ENCODE data around the gene OR6J1. TPM values are rescaled to one million over a fixed set of nuclear protein-coding genes. Genes with fewer than 3 reads are reported as not detected.
"Not testable (repeated sequence)": the region's sequence is repeated elsewhere in the genome, so short reads cannot be mapped to it uniquely, and the experiment has no call there.

The OR6J1 gene
- total RNA-seq, 4 donors from 2014 or later = 0.12 TPM; not detected in 3

DNA sequence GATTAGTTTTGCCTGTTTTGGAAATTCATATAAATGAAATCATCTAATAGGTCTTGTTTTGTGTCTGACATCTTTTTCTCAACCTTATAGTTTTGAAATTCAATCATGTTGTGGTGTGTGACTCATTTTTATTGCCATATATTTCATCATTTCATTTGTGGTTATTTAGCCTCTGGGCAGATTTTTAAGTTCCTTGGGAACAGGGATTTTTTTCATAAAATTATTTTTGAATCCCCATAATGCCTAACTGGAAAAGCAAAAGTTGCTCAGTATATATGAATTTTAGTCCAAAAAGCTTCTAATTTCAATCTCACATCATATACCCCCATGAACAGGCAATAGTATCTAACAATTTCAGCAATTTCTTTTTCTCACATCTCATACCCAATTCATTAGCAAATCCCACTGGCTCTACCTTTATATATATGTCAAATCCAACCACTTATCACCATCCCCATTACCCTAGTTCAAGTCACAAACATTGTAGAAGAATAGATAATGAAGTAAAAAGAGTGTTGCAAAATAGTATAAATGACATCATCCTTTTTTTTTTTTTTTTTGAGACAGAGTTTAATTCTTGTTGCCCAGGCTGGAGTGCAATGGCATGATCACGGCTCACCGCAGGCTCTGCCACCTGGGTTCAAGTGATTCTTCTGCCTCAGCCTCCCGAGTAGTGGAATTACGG is 2.6 kb upstream of the OR6J1 start:
- TF ChIP-seq EP300 (IDR thresholded peaks at IDR 0.05) = no peak
- H3K4me1 ChIP-seq = no peaks in the 10 kb centered on the region
- H3K4me3 ChIP-seq = no peak overlapping the region
- no peaks in the 10 kb centered on the region for H3K27me3 ChIP-seq
- H3K9me3 ChIP-seq = no peaks in the 10 kb centered on the region
- no peak overlapping the region for H3K27ac ChIP-seq
- no peaks in the 10 kb centered on the region for H3K36me3 ChIP-seq
- 81 to 96% methylated on average over 3 to 4 of the region's 4 CpGs for WGBS, 2 donors (ENCODE audit: low coverage in 1 of 2)
- no peak for ATAC-seq

GRCh38 chr14:22641846-22642245 is 2.3 kb downstream of the OR6J1 start:
- ATAC-seq = no peak
- no peaks in the 10 kb centered on the region for H3K36me3 ChIP-seq
- no peak overlapping the region for H3K27ac ChIP-seq
- H3K9me3 ChIP-seq = no peaks in the 10 kb centered on the region
- no peaks in the 10 kb centered on the region for H3K4me1 ChIP-seq
- H3K4me3 ChIP-seq = no peak overlapping the region
- WGBS, 2 donors (ENCODE audit: low coverage in 1 of 2) = 42 to 52% methylated on average over 2 to 3 of the region's 3 CpGs
- TF ChIP-seq POLR2A (IDR thresholded peaks at IDR 0.05) (no peak), POLR2AphosphoS5 (IDR thresholded peaks at IDR 0.05) (no peak), EP300 (IDR thresholded peaks at IDR 0.05) (no peak)
- TF ChIP-seq, protein P1, sequence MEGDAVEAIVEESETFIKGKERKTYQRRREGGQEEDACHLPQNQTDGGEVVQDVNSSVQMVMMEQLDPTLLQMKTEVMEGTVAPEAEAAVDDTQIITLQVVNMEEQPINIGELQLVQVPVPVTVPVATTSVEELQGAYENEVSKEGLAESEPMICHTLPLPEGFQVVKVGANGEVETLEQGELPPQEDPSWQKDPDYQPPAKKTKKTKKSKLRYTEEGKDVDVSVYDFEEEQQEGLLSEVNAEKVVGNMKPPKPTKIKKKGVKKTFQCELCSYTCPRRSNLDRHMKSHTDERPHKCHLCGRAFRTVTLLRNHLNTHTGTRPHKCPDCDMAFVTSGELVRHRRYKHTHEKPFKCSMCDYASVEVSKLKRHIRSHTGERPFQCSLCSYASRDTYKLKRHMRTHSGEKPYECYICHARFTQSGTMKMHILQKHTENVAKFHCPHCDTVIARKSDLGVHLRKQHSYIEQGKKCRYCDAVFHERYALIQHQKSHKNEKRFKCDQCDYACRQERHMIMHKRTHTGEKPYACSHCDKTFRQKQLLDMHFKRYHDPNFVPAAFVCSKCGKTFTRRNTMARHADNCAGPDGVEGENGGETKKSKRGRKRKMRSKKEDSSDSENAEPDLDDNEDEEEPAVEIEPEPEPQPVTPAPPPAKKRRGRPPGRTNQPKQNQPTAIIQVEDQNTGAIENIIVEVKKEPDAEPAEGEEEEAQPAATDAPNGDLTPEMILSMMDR (IDR thresholded peaks at IDR 0.05) = no peak
- H3K27me3 ChIP-seq = no peaks in the 10 kb centered on the region

GRCh38 chr14:22640192-22640591 is 4.0 kb downstream of the OR6J1 start:
- H3K36me3 ChIP-seq = no peaks in the 10 kb centered on the region

DNA sequence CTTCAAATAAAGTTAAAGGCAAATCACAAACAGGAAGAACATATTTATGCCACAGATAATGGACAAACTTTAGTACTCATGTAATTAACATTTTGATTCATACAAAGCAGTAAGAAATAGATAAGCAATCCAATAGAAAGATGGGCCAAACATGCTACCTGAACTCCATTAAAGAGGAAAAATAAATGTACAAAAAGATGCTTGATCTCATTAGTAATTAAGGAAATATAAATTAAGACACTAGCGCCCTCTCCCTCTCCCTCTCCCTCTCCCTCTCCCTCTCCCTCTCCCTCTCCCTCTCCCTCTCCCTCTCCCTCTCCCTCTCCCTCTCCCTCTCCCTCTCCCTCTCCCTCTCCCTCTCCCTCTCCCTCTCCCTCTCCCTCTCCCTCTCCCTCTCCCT is 8.2 kb downstream of the OR6J1 start:
- not testable (repeated sequence) for H3K4me1 ChIP-seq, H3K9me3 ChIP-seq, ATAC-seq, H3K27me3 ChIP-seq, H3K4me3 ChIP-seq, H3K27ac ChIP-seq, H3K36me3 ChIP-seq
- 33% methylated on average over 1 of the region's 1 CpG; no CpG with 5 or more reads in 1 of the 2 donors for WGBS, 2 donors (ENCODE audit: low coverage in 1 of 2)

More at GRCh38 chr14:22640192-22640591, 4.0 kb downstream of the OR6J1 start:
- Histone ChIP-seq H3K27me3 (no peaks in the 10 kb centered on the region), H3K27ac (no peak overlapping the region), H3K4me3 (no peak overlapping the region), H3K4me1 (no peaks in the 10 kb centered on the region), H3K9me3 (no peaks in the 10 kb centered on the region)
- no peak for TF ChIP-seq POLR2A (IDR thresholded peaks at IDR 0.05)
- TF ChIP-seq EP300 (IDR thresholded peaks at IDR 0.05) = no peak
- TF ChIP-seq, protein P1 (IDR thresholded peaks at IDR 0.05) = no peak
- TF ChIP-seq POLR2AphosphoS5 (IDR thresholded peaks at IDR 0.05) = no peak
- ATAC-seq = no peak

GRCh38 chr14:22634233-22634900 is 9.8 kb downstream of the OR6J1 start:
- Histone ChIP-seq H3K27me3 (no peaks in the 10 kb centered on the region), H3K4me1 (no peaks in the 10 kb centered on the region), H3K4me3 (no peak overlapping the region), H3K27ac (no peak overlapping the region), H3K36me3 (no peaks in the 10 kb centered on the region), H3K9me3 (no peaks in the 10 kb centered on the region)
- ATAC-seq = no peak
- TF ChIP-seq POLR2A (IDR thresholded peaks at IDR 0.05) (no peak), EP300 (IDR thresholded peaks at IDR 0.05) (no peak), POLR2AphosphoS5 (IDR thresholded peaks at IDR 0.05) (no peak)
- TF ChIP-seq, protein P1 (IDR thresholded peaks at IDR 0.05) = no peak
- whole genome bisulfite sequencing, 2 donors (ENCODE audit: low coverage in 1 of 2) = 72 to 89% methylated on average over 5 to 8 of the region's 8 CpGs

DNA sequence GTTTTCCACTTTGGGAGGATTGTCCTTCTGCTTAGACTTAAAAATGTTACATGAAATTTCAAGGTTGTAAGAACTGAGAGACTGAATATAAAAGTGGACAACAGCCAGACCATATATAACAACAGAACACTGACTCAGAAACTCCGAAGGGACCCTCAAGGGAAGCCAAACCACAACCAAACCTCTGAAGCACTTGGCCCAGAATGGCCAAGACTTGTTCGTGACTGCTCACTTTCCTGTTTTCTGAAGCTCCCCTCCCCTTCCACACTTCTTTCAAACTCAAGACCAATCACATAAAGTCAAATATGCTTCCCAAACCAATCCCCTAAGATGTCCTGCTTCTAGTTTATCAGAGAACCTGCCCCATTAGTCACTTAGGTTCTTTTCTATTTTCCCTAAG is 13.7 kb downstream of the OR6J1 start:
- WGBS, 2 donors (ENCODE audit: low coverage in 1 of 2) = 70 to 75% methylated on average over 2 of the region's 2 CpGs
- Histone ChIP-seq H3K9me3 (no peaks in the 10 kb centered on the region), H3K27me3 (no peaks in the 10 kb centered on the region), H3K27ac (no peak overlapping the region), H3K4me1 (no peaks in the 10 kb centered on the region), H3K4me3 (no peak overlapping the region), H3K36me3 (no peaks in the 10 kb centered on the region)
- TF ChIP-seq EP300 (IDR thresholded peaks at IDR 0.05) (no peak), POLR2AphosphoS5 (IDR thresholded peaks at IDR 0.05) (no peak), POLR2A (IDR thresholded peaks at IDR 0.05) (no peak)
- TF ChIP-seq, protein P1 (IDR thresholded peaks at IDR 0.05) = no peak
- no peak for ATAC-seq

Data from gastroesophageal sphincter (tissue), 4 donors.